Fibroblast of skin of right biceps (primary cell): Measurements from ENCODE around the gene MRPS27.

Experiments used
- DNase-seq: peaks from one replicate; pipeline ENCODE4 v3.0.0-alpha.2; 2013

Gene MRPS27

DNA sequence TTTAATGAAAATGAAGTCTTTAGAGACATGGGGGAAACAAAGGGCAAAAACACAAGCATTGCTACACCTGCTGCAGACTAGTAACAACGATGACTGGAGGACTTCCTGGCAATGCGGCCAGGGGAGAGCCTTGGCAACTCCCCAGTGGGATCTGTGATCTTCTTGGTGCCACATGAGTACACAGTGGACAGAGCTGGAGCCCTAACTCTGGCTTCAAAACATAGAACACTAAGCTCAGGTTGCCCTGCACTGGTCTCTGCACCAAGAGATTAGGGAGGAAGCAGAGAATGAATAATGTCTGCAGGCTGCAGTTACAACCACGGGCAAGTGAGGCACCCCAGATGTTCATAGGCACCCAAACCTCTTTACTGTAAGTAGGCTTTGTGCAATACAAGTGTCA lies 91.1 kb downstream of the MRPS27 start:
- DNase-seq, result no peak

DNA sequence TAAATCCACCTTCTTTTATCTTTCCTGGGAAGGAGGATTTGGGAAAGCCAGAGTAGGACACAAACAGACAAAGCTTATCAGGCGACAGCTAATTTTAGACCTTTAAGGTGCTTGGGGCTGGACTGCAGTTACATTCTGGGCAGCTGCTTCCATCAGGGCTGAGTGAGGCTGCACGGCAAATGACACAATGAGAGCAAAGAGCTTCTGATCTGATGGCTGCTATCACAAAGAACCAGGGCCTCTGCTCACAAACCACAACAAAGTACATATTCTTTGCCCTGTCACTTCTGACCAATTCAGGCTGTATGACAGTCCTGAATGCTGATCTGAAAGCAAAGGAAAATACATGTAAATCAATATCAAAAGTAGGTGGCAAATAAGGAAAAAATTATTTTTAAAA lies 93.1 kb downstream of the MRPS27 start:
- no peak for DNase-seq

DNA sequence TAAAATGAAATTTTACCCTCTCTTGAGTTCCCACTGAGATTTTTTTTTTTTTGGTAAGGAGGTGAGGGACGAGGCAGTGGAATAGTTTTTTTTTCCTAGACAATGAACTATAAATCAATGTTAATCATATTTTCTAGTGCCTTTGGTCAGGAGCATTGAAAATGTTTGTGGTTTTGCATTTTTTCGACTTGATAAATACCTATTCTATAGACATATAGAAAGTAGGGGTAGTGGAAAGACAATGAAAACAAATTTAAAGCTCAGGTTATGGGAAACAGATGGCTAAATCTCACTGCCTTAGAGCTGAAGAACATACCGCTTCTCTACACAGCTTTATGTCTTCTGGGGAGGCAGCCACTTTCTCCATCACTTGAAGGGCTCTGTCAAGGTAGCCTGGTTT lies 94.3 kb downstream of the MRPS27 start:
- peak; percentile 41 for DNase-seq

DNA sequence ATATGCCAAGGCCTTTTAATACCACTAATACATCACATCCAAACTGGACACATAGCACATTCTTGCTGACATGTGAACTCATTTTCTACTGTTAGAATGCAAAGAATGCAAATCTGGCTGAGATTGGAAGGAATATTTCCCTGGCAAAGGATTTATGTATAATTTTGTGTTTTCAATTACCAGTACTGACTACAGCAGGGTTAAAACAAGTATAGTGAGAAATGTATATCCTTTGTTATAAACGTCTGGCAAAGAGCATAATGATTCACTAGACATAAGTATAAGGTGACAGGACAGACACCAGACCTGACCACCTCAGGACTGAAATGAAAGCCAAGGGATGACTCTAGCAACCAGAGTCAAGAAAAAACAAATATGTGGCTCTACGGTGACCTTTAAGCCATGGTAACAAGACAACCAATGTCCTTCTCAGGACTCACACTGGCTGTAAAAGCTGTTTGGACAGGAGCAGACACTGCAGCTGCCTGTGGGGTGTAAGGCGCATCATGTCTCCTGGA lies 95.0 kb downstream of the MRPS27 start:
- DNase-seq, result peak; percentile 88

DNA sequence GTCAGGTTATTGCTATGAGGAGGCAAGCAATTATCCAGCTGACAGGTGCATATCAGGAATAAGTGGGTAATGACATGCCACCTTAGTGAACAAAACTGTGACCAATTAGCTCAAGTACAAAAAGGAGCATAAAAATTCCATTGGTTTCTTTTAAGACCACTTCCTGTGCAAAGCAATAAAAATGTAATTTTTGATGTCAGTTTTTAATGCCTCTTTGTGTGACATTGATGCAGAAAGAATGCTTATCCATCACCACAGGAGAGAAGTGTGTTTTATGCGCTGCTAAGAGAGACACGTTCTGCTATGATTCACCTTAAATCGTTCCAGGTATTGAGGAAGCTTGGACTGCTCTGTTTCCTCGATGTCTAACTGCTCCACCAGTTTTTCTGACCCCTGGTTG lies 96.7 kb downstream of the MRPS27 start:
- no peak for DNase-seq

DNA sequence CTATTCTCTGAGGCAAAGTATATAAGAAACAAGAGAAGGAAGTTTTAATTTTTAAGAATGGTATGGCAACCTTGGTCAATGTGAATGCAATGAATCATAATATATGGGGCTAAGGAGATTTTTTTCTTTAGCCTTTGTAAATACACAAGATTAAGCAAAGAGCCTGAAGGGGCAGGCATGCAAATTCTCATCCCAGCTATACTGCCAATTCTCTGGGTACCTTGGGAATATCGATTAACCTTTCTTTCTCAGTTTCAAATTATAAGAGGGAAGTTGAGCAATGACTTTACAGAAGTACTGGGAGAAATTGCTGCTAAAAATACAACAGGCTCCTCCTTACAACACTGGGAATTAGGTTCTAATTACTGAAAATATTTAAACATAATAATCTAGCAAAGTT lies 97.5 kb downstream of the MRPS27 start:
- DNase-seq, result no peak

DNA sequence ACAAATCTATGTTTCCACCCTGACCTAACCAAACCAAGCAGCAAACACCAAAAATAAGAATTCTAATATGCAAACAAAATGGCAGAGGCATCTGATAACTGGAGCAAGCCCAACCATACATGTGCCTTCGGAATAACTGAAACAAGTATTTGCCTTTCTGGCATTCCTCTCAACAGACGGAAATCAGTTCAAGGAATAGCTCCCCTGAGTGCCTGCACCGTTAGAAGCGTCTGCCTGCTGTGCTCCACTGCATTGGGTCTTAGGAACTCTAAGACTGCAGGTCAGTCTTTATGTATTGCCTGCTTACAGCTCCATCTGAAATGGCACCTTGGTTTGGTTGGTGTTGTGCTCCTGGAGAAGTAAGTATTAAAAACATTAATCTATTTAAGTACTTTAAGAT lies 98.5 kb downstream of the MRPS27 start:
- DNase-seq, result no peak

DNA sequence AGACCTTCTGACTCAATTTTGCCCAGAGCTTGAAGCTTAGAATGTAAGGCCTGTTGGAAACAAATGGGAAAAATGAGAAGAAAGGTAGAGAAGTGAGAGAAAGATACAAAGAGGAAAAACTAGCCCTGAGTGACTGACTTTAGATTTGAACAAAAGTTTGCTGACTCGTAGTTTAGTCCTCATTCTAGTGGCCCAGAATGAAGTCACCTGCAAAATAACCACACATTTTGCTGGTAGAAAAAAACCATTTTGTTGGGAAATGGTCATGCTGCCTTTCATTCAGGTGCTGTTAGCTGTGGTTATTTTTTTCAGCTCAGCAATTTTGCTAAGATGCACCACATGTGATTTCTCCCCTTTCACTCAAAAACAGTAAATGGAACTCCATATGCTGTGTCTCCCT lies 98.9 kb downstream of the MRPS27 start:
- DNase-seq, result no peak

DNA sequence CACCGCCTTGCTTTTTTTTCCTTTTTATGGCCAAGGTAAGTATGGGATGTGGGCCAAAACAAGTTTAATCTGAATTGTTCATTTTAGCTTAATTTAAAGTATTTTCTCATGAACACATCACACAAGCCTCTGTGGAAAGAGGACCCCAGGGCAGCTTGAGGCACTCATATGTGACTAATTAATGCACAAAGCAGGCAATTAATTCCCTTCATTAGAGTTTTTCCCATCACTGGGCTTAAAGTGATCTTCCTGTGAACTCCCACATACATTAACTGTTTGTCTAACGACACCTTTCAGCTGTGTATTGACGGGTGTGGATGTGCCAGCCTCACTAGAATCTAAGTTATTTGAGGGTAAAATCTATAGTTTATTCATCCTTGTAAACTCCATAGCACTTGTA lies 103.3 kb downstream of the MRPS27 start:
- DNase-seq, result no peak

DNA sequence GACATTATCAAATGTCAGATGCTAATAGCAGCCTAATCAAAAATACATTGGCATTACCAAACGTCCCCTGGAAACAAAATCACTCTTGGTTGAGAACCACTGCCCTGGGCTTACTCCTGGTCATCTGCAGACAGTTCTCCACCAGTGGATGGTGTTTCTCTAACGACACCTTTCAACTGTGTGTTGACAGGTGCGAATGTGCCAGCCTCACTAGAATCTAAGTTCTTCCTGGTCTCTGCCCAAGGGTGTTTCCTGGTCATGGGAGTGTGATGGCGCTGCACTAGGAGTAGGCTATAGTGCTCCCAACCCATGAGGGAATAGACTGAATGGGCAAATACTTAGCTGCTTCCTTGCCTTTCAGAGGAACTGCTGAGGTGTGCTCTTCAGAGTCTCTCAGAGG lies 105.9 kb downstream of the MRPS27 start:
- DNase-seq, result no peak

DNA sequence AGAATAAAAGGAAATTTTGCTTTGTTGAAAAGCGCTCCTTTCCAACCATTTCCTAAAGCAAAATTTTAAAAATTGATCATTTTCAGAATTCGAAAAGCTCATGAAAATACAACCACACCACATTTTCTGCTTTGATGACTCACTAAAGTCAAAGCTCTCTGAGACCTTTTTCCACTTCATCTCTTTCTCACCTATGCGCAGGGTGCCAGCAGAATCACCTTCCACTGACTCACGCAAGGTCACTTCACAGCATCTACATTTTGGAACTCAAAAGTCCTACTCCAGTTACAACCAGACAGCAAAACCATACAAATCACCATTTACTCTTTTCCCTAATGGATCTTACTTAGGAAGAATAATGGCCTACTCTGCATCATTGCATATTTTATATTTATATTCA lies 106.6 kb downstream of the MRPS27 start:
- no peak for DNase-seq

DNA sequence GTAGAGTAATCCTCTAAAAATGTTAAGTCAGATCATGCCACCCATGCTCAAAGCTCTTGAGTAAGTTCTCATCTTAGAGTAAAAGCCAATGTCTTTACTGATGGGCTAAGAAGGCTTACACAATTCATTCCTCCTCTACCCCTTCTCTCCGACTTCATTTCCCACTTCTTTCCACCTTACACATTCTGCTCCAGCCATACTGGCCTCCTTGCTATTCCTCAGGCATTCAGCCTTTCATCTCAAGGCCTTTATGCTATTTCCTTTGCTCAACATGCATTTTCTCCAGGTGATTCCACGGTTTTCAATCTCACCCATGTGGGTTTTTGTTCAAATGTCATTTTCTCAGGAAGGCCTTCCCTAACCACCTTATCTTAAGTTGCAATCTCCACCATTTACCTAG lies 107.9 kb downstream of the MRPS27 start:
- DNase-seq, result no peak

DNA sequence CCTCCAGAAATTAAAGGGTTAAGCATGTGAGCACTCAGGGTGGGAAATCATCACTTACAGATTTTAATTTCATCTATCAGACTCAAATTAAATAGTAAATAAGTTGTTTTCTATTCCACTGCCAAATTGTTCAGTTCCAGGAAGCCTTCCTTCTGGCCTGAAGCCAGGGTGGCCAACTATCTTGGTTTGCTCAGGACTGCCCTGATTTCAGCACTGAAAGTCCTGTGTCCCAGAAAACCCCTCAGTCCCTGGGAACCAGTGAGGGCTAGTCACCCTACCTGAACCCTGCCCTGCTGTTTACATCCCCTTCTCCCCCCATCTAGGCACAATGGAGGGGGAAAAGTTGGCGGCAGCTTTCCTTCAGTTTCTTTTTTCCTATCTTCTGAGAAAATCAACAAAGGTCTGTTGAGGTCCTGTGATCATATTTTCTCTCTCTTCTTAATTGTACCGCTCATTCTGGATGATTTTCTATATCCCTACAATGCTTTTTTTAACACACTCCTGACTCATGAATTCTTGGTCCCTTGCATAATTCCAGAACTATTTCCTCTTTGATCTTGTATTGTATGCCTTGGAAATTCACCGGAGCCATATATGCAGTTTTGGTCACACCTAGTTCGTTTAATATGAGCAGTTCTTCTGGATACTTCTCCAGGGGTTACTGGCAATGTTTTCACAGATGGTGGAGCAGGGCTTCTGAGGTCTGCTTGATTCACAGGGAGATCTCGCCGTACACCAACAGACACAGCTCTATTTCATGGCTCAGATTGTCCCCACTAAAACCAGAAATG lies 109.0 kb downstream of the MRPS27 start:
- peak; percentile 92 for DNase-seq

DNA sequence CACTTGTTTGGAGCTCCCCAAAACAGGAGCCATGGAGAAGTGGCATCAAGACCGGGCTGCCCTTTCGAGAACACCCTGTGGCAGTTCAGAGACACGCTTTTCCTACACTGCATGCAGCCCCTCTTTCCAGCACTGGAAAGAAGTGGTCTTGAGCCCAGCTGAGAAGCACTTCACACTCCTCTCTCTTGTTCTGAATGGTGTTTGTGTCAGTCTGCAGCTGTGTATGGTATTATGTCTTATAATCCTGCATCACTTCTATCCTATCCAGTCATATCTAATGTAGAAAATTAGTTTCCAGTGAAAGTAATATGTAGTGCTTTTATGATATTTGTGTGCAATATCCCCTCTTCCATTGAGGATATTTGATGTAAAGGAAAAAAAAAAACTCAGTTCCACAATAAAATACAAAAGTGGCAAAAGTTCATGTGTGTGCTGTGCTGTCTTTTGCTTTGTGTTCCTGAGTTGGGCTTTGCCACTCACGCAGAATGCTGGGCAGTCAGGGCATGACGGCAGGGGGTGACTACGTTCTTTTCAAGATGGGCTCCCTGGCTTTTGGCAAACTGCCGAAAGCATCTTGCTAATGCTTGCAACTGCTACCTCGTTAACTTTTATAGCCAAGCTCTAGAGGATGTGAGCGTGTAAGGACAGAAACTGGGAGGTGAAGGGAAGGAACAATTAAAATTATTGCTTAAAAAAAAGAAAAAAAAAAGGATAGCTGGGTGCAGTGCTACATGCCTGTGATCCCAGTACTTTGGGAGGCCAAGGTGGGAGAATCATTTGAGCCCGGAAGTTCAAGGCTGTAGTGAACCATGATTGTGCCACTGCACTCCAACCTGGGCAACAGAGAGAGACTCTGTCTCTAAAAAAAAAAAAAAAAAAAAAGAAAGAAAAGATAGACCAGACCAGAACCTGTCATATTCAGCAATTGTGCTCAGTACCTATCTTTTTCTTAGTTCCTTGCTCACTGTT lies 110.6 kb downstream of the MRPS27 start:
- peak; percentile 53 for DNase-seq

DNA sequence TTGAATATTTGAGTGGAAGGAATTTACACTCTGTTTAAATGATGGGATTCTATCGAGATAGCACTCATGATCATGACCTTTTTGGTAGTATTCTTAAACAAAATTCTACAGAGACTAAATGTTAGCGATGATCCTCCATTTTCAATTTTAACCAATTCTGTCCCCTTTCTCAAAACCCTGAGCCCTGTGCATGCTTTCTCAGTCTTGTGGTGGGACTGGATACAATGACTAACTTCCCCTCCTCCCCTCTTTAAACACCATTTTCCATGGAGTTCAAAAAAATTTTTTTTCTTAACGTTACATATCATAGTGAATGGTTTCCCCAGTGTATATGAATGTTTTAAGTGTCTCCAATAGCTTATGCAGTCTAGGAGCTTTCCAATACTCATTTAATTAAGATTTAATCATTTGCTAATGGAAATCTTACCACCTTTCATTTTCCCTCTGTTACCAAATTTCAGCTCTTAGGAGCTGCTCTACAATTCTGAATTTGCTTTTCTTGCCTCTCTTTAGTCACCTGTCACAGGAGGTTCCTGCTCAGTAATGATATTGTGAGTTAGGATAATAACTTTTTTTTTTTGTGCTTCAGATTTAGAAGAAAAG lies 111.6 kb downstream of the MRPS27 start:
- no peak for DNase-seq

DNA sequence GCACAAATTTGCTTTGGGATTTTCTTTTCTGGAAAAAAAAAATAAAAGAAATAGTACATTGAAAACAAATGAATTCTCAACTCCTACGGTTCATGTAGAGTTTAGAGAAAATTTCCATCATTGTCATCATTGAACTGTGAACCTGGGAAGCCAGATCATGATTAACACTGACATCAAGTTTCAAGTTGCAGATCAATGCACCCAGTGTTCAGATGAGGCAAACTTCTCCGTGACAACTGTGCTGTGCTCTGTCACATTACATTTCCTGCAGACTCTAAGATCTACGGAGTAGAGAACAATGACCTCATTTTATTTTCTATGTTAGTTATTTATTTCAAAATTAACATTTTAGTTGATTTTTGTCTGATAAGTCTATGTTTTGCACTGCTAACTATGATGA lies 113.0 kb downstream of the MRPS27 start:
- DNase-seq, result no peak

DNA sequence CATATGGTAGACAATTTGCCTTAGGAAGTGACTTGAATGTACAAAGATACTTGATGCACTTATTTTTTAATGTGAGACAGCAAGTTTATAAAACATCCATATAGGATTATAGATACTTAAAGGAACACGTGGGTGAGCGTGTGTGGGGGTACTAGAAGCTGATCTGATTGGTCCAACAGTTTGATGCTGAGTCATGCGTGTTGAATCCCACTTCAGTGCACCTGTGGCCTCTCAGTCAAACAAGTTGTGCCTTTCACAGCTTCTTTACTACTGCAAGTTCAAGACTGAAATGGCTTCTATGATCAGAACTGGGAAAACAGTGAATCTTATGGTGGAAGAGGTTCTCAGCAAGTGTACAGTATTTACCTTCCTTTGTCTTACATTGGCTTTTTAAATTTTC lies 113.9 kb downstream of the MRPS27 start:
- DNase-seq, result no peak

DNA sequence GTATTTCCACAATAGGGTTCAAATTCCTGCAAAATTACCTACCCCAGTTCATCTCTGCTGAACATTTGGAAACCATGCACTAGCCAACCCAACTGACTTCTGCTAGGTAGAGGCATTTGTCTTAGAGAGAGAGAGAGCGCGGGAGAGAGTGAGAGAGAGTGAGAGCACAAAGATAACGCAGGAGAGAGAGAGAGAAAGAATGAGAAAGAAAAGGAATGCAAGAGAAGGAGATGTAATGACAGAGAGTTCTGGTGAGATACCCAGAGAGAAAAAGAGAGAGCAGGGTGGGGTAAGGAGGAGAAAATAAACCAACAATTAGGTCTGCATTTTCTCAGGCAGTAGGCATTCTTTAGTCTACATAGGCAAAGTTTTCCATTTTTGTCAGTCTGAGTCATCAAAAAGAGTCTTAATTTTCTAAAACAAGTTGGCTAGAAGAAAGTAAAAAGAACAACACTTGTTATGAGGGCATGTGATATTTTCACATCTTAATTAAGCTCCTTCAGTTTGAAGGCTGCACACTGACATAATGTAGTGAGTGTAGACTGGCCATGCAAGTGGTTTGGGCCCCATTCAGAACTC lies 114.5 kb downstream of the MRPS27 start:
- peak; percentile 36 for DNase-seq

DNA sequence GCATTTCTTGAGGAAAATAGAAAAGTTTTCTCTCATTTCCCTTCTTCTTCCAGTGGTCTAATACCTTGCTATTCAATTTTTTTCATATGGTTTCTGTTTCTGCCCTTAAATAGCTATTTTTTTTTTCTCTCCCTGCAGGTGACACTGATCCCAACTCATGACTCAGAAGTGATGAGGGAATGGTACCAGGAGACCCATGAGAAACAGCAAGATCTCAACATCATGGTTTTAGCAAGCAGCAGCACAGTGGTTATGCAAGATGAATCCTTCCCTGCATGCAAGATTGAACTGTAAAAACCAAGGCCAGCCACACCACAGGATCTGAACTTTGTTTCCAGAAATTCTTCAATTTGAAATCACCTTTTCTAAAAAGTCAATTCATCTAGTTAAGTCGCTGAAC lies 115.1 kb downstream of the MRPS27 start:
- DNase-seq, result peak; percentile 24

DNA sequence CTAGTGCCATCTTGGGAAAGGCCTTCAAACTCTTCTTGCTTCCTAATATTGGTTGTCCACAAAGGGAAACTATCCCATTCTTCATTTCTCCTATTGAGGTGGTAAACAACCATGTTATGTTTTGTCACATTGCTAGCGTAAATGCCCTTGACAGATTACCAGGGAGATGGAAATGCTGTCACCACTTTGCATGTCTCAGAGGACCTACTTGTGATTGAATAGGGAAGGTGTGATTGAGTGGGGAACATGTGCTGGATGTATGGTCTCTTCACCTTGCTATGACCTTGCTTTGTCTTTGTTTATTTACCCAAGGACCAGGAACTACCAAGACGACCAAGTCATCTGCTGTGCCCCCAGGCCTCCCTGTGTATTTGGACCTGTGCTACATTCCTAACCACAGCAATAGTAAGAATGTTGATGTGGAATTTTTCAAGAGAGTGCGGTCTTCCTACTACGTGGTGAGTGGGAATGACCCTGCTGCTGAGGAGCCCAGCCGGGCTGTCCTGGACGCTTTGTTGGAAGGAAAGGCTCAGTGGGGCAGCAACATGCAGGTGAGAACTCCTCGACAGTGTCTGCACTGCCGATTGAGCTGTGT lies 116.7 kb downstream of the MRPS27 start:
- DNase-seq, result peak; percentile 23

DNA sequence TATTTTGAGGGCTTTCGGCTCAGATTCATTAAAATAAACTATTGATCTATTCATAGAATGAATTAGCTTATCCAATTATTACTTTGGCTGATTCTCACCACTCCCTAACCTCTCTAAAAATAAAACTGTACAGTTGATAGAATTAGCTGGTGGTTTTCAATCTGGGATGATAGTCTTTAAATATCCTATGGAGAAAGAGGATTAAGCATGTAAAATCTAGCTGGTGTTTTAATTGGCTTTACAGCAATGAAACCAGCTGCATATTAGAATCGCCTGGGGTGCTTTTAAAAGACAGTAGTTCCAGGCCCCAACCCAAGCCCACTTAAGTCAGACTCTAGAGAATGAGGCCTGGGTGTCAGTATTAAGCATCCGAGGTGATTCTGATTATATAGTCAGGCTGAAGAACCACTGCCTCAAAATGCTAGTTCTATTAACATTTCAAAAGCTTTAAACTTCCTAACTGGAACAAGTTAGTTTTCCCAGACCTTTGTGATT lies 117.7 kb downstream of the MRPS27 start:
- no peak for DNase-seq

DNA sequence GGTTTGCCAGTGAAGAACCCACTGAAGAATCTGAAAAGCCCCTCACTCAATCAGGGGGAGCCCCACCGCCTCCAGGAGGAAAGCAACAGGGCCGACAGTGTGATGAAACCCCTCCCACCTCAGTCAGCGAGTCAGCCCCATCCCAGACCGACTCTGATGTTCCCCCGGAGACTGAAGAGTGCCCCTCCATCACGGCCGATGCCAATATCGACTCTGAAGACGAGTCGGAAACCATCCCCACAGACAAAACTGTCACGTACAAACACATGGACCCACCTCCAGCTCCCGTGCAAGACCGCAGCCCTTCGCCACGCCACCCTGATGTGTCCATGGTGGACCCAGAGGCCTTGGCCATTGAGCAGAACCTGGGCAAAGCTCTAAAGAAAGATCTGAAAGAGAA lies 120.4 kb downstream of the MRPS27 start:
- DNase-seq, result no peak
